ENCODE data around the gene ADPRM.

ADPRM gene

DNA sequence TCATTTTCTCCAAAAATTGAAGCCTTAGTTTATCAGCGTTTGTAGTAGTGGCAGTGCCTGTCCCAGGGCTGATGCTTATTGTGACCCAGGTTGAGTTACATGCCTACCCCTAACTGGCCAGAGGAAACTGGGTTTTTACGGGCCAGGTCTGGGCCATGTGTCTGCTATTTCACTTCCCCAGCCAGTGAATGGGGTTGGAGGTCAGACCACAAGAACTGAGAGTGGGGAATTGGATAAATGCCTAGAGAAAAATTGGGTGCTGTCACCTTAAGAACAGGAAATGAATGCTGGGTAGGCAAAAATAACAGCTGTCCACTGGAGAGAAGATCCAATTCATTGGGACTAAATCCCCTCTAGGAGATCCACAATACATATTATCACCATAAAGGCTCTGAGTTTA lies 5.2 kb downstream of the ADPRM start:
- H2AK5ac ChIP-seq (ENCODE audit: low read length), result no peak overlapping the region
- H4K8ac ChIP-seq (ENCODE audit: low read depth, low read length), result no peak overlapping the region
- no peak for DNase-seq
- H3K4me1 ChIP-seq (ENCODE audit: control insufficient read depth, low read depth, low read length), result no peaks in the 10 kb centered on the region
- H3K23ac ChIP-seq (ENCODE audit: low read length), result no peak overlapping the region
- H3K9ac ChIP-seq (ENCODE audit: low read length), result no peak overlapping the region
- H3K4ac ChIP-seq (ENCODE audit: low read depth, low read length), result no peak overlapping the region
- no CpG with 5 or more reads among the region's 2 CpGs for WGBS (ENCODE audit: extremely low coverage, insufficient coverage, low lambda C conversion rate)
- no peak overlapping the region for H3K4me2 ChIP-seq (ENCODE audit: low read length)
- no peak overlapping the region for H2BK5ac ChIP-seq (ENCODE audit: low read length)
- H3K27ac ChIP-seq (ENCODE audit: low read depth, low read length), result no peak overlapping the region
- H3K4me3 ChIP-seq (ENCODE audit: low read length), result no peak overlapping the region
- H2BK120ac ChIP-seq (ENCODE audit: low read depth, low read length), result no peak overlapping the region
- H3K27me3 ChIP-seq (ENCODE audit: insufficient read depth, low read length, poor library complexity), result no peaks in the 10 kb centered on the region
- H3K18ac ChIP-seq (ENCODE audit: low read length), result no peak overlapping the region
- H3K56ac ChIP-seq (ENCODE audit: low read length), result no peak overlapping the region
- no peak overlapping the region for H2BK15ac ChIP-seq (replicated peaks; ENCODE audit: low read depth)
- H3K36me3 ChIP-seq (ENCODE audit: control insufficient read depth, insufficient read depth, low read length), result peaks cover 1% of the 10 kb centered on the region
- no peaks in the 10 kb centered on the region for H3K79me1 ChIP-seq (ENCODE audit: low read length)
- H3K79me2 ChIP-seq (ENCODE audit: control insufficient read depth, insufficient read depth, low read length), result no peaks in the 10 kb centered on the region
- H4K5ac ChIP-seq (ENCODE audit: low read length), result no peak overlapping the region

- no peak overlapping the region for H2AK5ac ChIP-seq (ENCODE audit: low read length)
- no peak overlapping the region for H4K8ac ChIP-seq (ENCODE audit: low read depth, low read length)
- H3K4me2 ChIP-seq (ENCODE audit: low read length), result no peak overlapping the region
- H2BK120ac ChIP-seq (ENCODE audit: low read depth, low read length), result no peak overlapping the region
- no peak overlapping the region for H3K18ac ChIP-seq (ENCODE audit: low read length)
- no peak overlapping the region for H3K4ac ChIP-seq (ENCODE audit: low read depth, low read length)
- H3K4me3 ChIP-seq (ENCODE audit: low read length), result no peak overlapping the region
- H2BK15ac ChIP-seq (replicated peaks; ENCODE audit: low read depth), result no peak overlapping the region
- H4K5ac ChIP-seq (ENCODE audit: low read length), result no peak overlapping the region
- H3K36me3 ChIP-seq (ENCODE audit: control insufficient read depth, insufficient read depth, low read length), result peaks cover 5% of the 10 kb centered on the region
- 100% methylated on average over 3 of the region's 5 CpGs for WGBS (ENCODE audit: extremely low coverage, insufficient coverage, low lambda C conversion rate)
- no peak overlapping the region for H3K27ac ChIP-seq (ENCODE audit: low read depth, low read length)
- no peaks in the 10 kb centered on the region for H3K27me3 ChIP-seq (ENCODE audit: insufficient read depth, low read length, poor library complexity)
- H3K23ac ChIP-seq (ENCODE audit: low read length), result no peak overlapping the region
- no peak overlapping the region for H3K9ac ChIP-seq (ENCODE audit: low read length)
- no peaks in the 10 kb centered on the region for H3K4me1 ChIP-seq (ENCODE audit: control insufficient read depth, low read depth, low read length)
- no peak overlapping the region for H3K56ac ChIP-seq (ENCODE audit: low read length)
- DNase-seq, result no peak
- H3K79me2 ChIP-seq (ENCODE audit: control insufficient read depth, insufficient read depth, low read length), result no peaks in the 10 kb centered on the region
- no peak overlapping the region for H2BK5ac ChIP-seq (ENCODE audit: low read length)
- no peaks in the 10 kb centered on the region for H3K79me1 ChIP-seq (ENCODE audit: low read length)
Measured at GRCh38 chr17:10705727-10706126, 8.3 kb downstream of the ADPRM start.

DNA sequence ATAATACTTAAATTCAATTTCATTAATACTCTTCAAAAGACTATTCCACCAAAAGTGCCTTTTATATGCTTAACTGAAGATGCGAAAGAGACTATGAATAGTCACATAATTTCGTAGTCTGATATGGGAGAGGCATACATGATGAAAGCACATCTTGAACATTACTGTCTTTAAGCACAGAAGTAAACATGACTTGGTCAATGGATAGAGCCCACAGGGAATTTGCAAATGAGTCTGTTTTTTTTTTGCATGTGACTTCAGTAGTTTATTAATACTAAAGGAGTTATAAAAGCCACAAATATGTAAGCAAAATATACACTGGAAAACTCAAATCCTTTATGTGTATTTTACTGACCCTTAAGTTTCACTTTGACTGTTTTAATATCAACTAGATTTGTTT lies 15.9 kb downstream of the ADPRM start:
- Histone ChIP-seq H3K23ac (ENCODE audit: low read length) (no peak overlapping the region), H2AK5ac (ENCODE audit: low read length) (no peak overlapping the region), H3K27ac (ENCODE audit: low read depth, low read length) (no peak overlapping the region), H2BK120ac (ENCODE audit: low read depth, low read length) (no peak overlapping the region), H3K18ac (ENCODE audit: low read length) (no peak overlapping the region), H3K27me3 (ENCODE audit: insufficient read depth, low read length, poor library complexity) (no peaks in the 10 kb centered on the region), H3K4me3 (ENCODE audit: low read length) (no peak overlapping the region), H3K4me1 (ENCODE audit: control insufficient read depth, low read depth, low read length) (no peaks in the 10 kb centered on the region), H3K9ac (ENCODE audit: low read length) (no peak overlapping the region), H4K5ac (ENCODE audit: low read length) (no peak overlapping the region), H2BK15ac (replicated peaks; ENCODE audit: low read depth) (no peak overlapping the region), H3K56ac (ENCODE audit: low read length) (no peak overlapping the region), H3K4ac (ENCODE audit: low read depth, low read length) (no peak overlapping the region), H3K79me1 (ENCODE audit: low read length) (no peaks in the 10 kb centered on the region), H2BK5ac (ENCODE audit: low read length) (no peak overlapping the region), H3K79me2 (ENCODE audit: control insufficient read depth, insufficient read depth, low read length) (no peaks in the 10 kb centered on the region), H3K4me2 (ENCODE audit: low read length) (no peak overlapping the region), H4K8ac (ENCODE audit: low read depth, low read length) (no peak overlapping the region), H3K36me3 (ENCODE audit: control insufficient read depth, insufficient read depth, low read length) (peaks cover 3% of the 10 kb centered on the region)
- WGBS (ENCODE audit: extremely low coverage, insufficient coverage, low lambda C conversion rate), result no CpG with 5 or more reads among the region's 2 CpGs
- no peak for DNase-seq

DNA sequence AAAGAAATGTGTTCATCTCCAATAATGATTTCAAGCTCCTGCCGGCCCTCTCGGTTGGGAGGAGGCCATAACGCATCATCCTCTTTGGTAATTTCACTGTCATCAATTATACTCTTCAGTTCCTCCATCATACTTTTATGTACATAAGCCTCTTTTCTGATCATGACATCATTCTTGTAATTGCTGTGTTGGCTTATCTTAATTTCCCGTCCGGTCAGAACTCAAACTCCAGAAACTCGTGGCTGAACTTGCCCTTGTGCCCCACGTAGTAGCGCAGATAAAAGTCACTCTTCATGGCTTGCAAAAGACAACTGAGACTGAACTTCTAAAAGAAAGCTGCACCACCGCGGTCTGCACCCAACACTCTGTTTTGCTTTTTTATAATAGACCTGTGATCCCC lies 18.8 kb downstream of the ADPRM start:
- Histone ChIP-seq H3K9ac (ENCODE audit: low read length) (no peak overlapping the region), H3K27ac (ENCODE audit: low read depth, low read length) (no peak overlapping the region), H3K4me1 (ENCODE audit: control insufficient read depth, low read depth, low read length) (no peaks in the 10 kb centered on the region), H3K23ac (ENCODE audit: low read length) (no peak overlapping the region), H3K36me3 (ENCODE audit: control insufficient read depth, insufficient read depth, low read length) (peaks cover 2% of the 10 kb centered on the region), H3K18ac (ENCODE audit: low read length) (no peak overlapping the region), H4K5ac (ENCODE audit: low read length) (no peak overlapping the region), H3K4me2 (ENCODE audit: low read length) (no peak overlapping the region), H2BK5ac (ENCODE audit: low read length) (no peak overlapping the region), H3K79me1 (ENCODE audit: low read length) (no peaks in the 10 kb centered on the region), H2BK15ac (replicated peaks; ENCODE audit: low read depth) (no peak overlapping the region), H3K4ac (ENCODE audit: low read depth, low read length) (no peak overlapping the region), H3K4me3 (ENCODE audit: low read length) (no peak overlapping the region), H3K56ac (ENCODE audit: low read length) (no peak overlapping the region), H2AK5ac (ENCODE audit: low read length) (no peak overlapping the region), H3K79me2 (ENCODE audit: control insufficient read depth, insufficient read depth, low read length) (no peaks in the 10 kb centered on the region), H2BK120ac (ENCODE audit: low read depth, low read length) (no peak overlapping the region), H4K8ac (ENCODE audit: low read depth, low read length) (no peak overlapping the region), H3K27me3 (ENCODE audit: insufficient read depth, low read length, poor library complexity) (no peaks in the 10 kb centered on the region)
- no CpG with 5 or more reads among the region's 10 CpGs for WGBS (ENCODE audit: extremely low coverage, insufficient coverage, low lambda C conversion rate)
- no peak for DNase-seq

DNA sequence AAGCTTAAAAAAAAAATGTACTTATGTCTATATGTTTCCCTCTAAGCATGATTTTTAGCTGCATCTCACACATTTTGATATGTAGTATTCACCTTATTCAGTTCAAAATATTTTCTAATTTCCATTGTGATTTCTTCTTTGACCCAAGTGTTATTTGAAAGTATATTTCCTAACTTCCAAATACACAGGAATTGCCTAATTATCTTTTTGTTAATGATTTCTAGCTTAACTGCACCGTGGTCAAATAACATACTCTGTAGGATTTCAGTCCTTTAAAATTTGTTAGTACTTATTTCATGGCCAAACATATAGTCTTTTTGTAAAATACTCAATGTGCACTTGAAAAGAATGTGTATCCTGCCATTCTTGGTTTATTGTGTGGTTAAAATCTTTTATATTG lies 21.2 kb downstream of the ADPRM start:
- Histone ChIP-seq H3K4ac (ENCODE audit: low read depth, low read length) (no peak overlapping the region), H2AK5ac (ENCODE audit: low read length) (no peak overlapping the region), H3K4me2 (ENCODE audit: low read length) (no peak overlapping the region), H3K18ac (ENCODE audit: low read length) (no peak overlapping the region), H3K23ac (ENCODE audit: low read length) (no peak overlapping the region), H3K4me1 (ENCODE audit: control insufficient read depth, low read depth, low read length) (no peaks in the 10 kb centered on the region), H4K8ac (ENCODE audit: low read depth, low read length) (no peak overlapping the region), H3K79me1 (ENCODE audit: low read length) (no peaks in the 10 kb centered on the region), H3K27me3 (ENCODE audit: insufficient read depth, low read length, poor library complexity) (no peaks in the 10 kb centered on the region), H3K9ac (ENCODE audit: low read length) (no peak overlapping the region), H2BK5ac (ENCODE audit: low read length) (no peak overlapping the region), H3K27ac (ENCODE audit: low read depth, low read length) (no peak overlapping the region), H3K4me3 (ENCODE audit: low read length) (no peak overlapping the region), H3K36me3 (ENCODE audit: control insufficient read depth, insufficient read depth, low read length) (no peaks in the 10 kb centered on the region), H2BK15ac (replicated peaks; ENCODE audit: low read depth) (no peak overlapping the region), H3K79me2 (ENCODE audit: control insufficient read depth, insufficient read depth, low read length) (no peaks in the 10 kb centered on the region), H2BK120ac (ENCODE audit: low read depth, low read length) (no peak overlapping the region), H4K5ac (ENCODE audit: low read length) (no peak overlapping the region), H3K56ac (ENCODE audit: low read length) (no peak overlapping the region)
- no CpG with 5 or more reads among the region's 1 CpG for WGBS (ENCODE audit: extremely low coverage, insufficient coverage, low lambda C conversion rate)
- DNase-seq, result no peak

GRCh38 chr17:10724546-10725195 lies 27.3 kb downstream of the ADPRM start:
- Histone ChIP-seq H3K18ac (ENCODE audit: low read length) (no peak overlapping the region), H2BK15ac (replicated peaks; ENCODE audit: low read depth) (no peak overlapping the region), H3K4me2 (ENCODE audit: low read length) (no peak overlapping the region), H4K8ac (ENCODE audit: low read depth, low read length) (no peak overlapping the region), H3K4ac (ENCODE audit: low read depth, low read length) (no peak overlapping the region), H2BK5ac (ENCODE audit: low read length) (no peak overlapping the region), H3K79me2 (ENCODE audit: control insufficient read depth, insufficient read depth, low read length) (no peaks in the 10 kb centered on the region), H2AK5ac (ENCODE audit: low read length) (no peak overlapping the region), H3K79me1 (ENCODE audit: low read length) (no peaks in the 10 kb centered on the region), H4K5ac (ENCODE audit: low read length) (no peak overlapping the region), H3K9ac (ENCODE audit: low read length) (no peak overlapping the region), H3K36me3 (ENCODE audit: control insufficient read depth, insufficient read depth, low read length) (no peaks in the 10 kb centered on the region), H3K4me3 (ENCODE audit: low read length) (no peak overlapping the region), H3K27me3 (ENCODE audit: insufficient read depth, low read length, poor library complexity) (no peaks in the 10 kb centered on the region), H2BK120ac (ENCODE audit: low read depth, low read length) (no peak overlapping the region), H3K56ac (ENCODE audit: low read length) (no peak overlapping the region), H3K4me1 (ENCODE audit: control insufficient read depth, low read depth, low read length) (no peaks in the 10 kb centered on the region), H3K23ac (ENCODE audit: low read length) (no peak overlapping the region), H3K27ac (ENCODE audit: low read depth, low read length) (no peak overlapping the region)
- DNase-seq, result no peak
- no CpG with 5 or more reads among the region's 11 CpGs for WGBS (ENCODE audit: extremely low coverage, insufficient coverage, low lambda C conversion rate)

Measured in mesendoderm (in vitro differentiated cells).